Astrocyte of the cerebellum (primary cell): Measurements from ENCODE around the gene LRCH1.

Experiments
- DNase-seq: peaks from one replicate; pipeline ENCODE4 v3.0.0-alpha.2; 2011; ENCODE audit warnings: low read depth
- H3K4me3 ChIP-seq: 2 replicates; pipeline ENCODE4 v1.5.1; 2011; ENCODE audit warnings: mild to moderate bottlenecking, low read depth, low read length, moderate library complexity
- in situ Hi-C: cut with HindIII; loops from 2 replicates; pipeline ENCODE4 v1.10.0; 2017; ENCODE audit warnings: low sequenced_read_pairs
- TF ChIP-seq, protein P1 (sequence below): IDR thresholded peaks from 2 replicates; pipeline ENCODE4 v1.5.1; 2012; ENCODE audit warnings: low read length, low read depth, moderate library complexity, mild to moderate bottlenecking; ENCODE audit errors: missing control alignments

Gene LRCH1

GRCh38 chr13:46686171-46686570 is 133.2 kb downstream of the LRCH1 start:
- in situ Hi-C loops: no loop called here
- H3K4me3 ChIP-seq: no peak overlapping the region
- TF ChIP-seq, protein P1, sequence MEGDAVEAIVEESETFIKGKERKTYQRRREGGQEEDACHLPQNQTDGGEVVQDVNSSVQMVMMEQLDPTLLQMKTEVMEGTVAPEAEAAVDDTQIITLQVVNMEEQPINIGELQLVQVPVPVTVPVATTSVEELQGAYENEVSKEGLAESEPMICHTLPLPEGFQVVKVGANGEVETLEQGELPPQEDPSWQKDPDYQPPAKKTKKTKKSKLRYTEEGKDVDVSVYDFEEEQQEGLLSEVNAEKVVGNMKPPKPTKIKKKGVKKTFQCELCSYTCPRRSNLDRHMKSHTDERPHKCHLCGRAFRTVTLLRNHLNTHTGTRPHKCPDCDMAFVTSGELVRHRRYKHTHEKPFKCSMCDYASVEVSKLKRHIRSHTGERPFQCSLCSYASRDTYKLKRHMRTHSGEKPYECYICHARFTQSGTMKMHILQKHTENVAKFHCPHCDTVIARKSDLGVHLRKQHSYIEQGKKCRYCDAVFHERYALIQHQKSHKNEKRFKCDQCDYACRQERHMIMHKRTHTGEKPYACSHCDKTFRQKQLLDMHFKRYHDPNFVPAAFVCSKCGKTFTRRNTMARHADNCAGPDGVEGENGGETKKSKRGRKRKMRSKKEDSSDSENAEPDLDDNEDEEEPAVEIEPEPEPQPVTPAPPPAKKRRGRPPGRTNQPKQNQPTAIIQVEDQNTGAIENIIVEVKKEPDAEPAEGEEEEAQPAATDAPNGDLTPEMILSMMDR: no peak
- no peak for DNase-seq

- in situ Hi-C loops: no loop called here
- peak; percentile 18 for DNase-seq
- TF ChIP-seq, protein P1: no peak
- H3K4me3 ChIP-seq: no peak overlapping the region
Observed at GRCh38 chr13:46687810-46688209, 134.8 kb downstream of the LRCH1 start.

GRCh38 chr13:46688306-46688705 is 135.3 kb downstream of the LRCH1 start:
- DNase-seq: no peak
- TF ChIP-seq, protein P1: no peak
- H3K4me3 ChIP-seq: no peak overlapping the region
- in situ Hi-C loops: no loop called here

DNA sequence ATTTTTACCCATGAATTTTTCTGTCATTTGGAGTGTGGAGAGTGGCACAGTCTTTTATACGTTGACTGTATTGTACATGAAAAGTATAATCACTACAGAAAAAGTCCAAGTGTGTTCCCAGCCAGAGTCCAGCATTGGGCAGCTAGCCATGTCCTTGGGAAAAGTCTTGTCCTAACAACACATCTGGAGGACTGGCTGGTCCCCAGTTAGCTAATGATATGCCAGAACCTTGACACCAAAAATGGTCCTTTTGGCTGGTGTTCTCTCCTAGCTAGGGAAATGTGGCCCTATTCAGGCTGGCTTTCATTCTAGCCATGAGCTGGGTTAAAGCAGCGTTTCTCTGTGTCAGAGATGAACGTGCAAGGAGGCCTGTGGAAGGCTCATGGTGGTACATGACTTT is 145.0 kb downstream of the LRCH1 start:
- no peak for DNase-seq
- in situ Hi-C loops: no loop called here
- H3K4me3 ChIP-seq: no peak overlapping the region
- TF ChIP-seq, protein P1: no peak

DNA sequence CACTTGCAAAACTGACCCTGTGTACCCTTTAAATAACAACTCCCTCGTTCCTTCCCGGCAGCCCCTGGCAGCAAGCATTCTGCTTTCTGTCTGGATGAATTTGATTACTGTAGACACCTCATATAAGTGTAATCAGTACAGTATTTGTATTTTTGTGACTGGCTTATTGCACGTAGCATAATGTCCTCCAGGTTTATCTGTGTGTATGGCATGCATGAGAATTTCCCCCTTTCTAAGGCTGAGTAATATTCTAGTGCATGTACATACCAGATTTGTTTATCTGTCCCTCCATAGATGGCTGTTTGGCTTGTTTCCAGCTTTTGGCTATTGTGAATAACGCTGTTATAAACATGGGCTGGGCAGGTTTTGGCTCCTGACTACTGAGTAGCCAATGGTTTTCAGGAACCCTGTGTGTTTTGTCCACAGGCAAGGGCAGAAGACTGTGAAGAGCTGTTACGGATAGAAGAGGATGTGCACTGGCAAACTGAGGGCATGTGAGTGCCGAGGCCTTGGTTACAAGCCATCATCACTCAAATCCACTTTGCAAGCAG is 146.0 kb downstream of the LRCH1 start:
- TF ChIP-seq, protein P1: no peak
- H3K4me3 ChIP-seq: no peak overlapping the region
- DNase-seq: no peak
- in situ Hi-C loops: no loop called here

- in situ Hi-C loops: no loop called here
- TF ChIP-seq, protein P1: peak; percentile 12
- no peak overlapping the region for H3K4me3 ChIP-seq
- DNase-seq: no peak
Observed at GRCh38 chr13:46712524-46712923, 159.6 kb downstream of the LRCH1 start.
